ENCODE measurements around the gene GLE1.
"Not testable (repeated sequence)": the region's sequence is repeated elsewhere in the genome, so short reads cannot be mapped to it uniquely, and the experiment has no call there.

GLE1 gene

DNA sequence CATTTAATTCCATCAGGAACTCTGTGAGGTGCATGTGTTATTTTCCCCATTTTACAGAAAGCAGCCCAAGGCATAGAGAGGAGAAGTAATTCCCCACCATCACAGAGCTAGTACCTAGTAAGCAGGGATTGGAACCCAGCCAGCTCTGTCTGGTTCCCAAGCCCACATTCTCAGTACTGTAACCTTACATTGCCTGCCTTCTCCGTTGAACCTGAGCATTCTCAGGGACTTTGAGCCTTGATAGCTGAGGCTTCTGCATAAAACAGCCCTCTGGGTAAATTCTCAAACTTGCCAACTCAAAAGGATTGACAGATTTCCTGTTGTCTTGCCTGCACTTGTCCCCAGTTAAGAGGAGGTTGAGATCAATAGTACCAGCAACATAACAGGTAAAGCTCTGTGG lies 9.2 kb upstream of the GLE1 start:
- H3K4me3 ChIP-seq (ENCODE audit: low read length): no peak overlapping the region
- no peak for DNase-seq (ENCODE audit: low read depth, low spot score)

DNA sequence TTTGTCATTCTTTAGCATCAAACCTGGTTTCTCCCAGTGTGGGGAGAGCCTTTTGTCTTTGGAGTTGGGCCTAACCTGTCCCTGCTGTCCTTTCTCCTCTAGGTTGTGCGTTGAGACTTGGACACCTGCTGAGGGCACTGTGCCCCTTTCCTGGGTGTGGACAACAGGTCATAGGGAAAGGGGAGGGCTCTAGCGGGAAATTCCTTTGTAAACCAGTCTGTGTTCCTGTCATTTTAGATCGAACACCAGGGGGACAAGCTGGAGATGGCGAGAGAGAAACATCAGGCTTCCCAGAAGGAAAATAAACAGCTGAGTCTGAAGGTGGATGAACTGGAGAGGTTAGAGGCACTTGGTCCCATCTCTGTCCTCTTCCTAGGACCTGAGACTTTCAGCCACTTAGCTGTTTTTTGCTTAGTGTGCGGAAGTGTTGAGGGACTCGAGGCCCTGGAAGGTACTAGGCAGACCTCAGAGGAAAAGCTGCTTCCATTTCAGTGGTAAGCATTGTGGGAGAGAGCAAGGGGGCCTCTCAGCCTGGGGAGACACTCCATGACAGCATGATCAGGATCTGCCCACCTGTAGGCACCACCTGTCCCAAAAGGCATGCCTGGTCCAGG lies 8.6 kb upstream of the GLE1 start:
- DNase-seq (ENCODE audit: low read depth, low spot score): no peak
- no peak overlapping the region for H3K4me3 ChIP-seq (ENCODE audit: low read length)

DNA sequence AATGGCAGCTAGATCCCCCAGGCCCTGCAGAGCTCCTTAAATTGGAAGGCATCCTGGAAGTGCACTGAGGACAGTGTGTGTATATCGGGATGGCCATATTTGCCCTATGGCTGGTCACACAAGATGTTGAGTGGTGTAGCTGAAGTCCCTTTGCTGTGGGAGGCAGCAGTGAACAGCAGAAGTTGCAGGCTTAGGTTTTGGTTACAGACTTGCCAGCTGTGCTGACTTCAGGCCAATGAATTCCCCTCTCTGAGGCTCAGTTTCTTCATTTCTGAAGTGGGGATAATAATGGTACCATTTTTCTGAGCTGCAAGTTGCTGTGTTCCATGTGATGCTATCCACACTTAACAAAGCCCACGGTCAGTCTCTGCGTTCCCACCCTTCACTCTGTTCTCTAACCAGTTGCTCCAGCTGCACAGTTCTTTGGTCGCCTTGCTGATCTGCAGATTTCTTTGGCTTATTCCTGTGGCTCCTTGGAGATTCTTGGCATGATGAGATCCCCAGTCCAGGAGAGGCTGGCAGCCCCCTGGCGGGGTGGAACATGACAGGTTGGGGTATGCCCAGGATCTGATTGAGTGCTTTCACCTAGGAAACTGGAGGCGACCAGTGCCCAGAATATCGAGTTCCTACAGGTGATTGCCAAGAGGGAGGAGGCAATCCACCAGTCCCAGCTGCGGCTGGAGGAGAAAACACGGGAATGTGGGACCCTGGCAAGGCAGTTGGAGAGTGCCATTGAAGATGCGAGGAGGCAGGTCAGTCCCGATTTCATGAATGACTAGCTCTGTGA lies 6.5 kb upstream of the GLE1 start:
- no peak overlapping the region for H3K4me3 ChIP-seq (ENCODE audit: low read length)
- no peak for DNase-seq (ENCODE audit: low read depth, low spot score)

DNA sequence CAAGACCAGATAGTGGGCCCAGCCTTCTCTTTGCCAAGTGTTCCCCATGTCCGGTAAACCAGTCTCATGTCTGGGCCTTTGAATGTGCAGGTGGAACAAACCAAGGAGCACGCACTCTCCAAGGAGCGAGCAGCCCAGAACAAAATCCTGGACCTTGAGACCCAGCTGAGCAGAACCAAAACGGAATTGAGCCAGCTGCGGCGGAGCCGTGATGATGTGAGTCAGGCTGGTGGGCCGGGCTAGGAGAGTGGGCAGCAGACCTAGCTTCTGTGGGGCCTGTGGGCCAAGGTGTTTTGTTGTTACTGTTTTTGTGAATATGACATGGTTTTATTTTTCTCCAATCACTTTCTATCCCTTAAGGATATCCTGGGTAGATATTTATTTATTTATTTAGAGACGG lies 5.6 kb upstream of the GLE1 start:
- DNase-seq (ENCODE audit: low read depth, low spot score): no peak
- H3K4me3 ChIP-seq (ENCODE audit: low read length): no peak overlapping the region

DNA sequence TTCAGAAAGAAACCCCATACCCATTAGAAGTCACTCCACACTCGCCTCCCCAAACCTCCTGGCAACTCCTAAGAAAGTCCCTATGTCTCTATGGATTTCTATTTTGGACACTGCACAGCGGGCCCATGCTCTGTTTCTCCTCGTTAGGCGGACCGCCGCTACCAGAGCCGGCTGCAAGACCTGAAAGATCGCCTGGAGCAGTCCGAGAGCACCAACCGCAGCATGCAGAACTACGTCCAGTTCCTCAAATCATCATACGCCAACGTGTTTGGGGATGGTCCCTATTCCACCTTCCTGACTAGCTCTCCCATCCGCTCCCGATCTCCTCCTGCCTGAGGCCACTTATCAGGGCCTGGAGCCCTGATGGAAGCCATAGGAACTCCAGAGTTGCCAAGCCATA lies 4.6 kb upstream of the GLE1 start:
- H3K4me3 ChIP-seq (ENCODE audit: low read length): no peak overlapping the region
- no peak for DNase-seq (ENCODE audit: low read depth, low spot score)

DNA sequence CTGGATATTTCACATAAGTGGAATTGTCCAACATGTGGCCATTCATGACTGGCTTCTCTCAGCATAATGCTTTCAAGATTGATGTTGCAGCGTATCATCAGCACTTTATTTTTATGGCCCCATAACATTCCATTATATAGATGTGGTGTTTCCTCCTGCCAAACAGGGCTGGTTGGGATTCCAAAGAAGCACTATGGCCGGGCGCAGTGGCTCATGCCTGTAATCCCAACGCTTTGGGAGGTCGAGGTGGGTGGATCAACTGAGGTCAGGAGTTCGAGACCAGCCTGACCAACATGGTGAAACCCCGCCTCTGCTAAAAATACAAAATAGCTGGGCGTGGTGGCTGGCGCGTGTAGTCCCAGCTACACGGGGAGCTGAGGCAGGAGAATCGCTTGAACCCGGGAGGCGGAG lies 1.1 kb upstream of the GLE1 start:
- DNase-seq (ENCODE audit: low read depth, low spot score); H3K4me3 ChIP-seq (ENCODE audit: low read length): not testable (repeated sequence)

DNA sequence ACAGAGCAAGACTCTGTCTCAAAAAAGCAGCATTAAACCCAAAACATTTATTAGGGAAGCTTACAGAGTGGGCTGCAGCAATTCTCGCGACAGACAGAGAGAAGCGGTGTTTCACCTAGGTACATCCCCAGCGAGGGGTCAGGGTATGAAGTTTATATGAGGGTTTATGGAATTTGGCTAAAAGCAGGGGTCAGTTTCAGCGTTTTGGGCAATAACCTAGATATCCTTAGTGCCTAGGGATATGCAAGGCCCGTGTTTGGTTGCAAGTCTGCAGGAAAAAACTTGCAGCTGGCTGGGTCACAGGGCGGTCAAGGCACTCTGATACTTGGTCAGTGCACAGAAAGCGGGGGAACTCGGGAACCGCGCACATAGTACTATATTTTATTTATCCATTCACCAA lies 649 bp upstream of the GLE1 start:
- DNase-seq (ENCODE audit: low read depth, low spot score): no peak
- H3K4me3 ChIP-seq (ENCODE audit: low read length): peak overlapping the region; percentile 99

DNA sequence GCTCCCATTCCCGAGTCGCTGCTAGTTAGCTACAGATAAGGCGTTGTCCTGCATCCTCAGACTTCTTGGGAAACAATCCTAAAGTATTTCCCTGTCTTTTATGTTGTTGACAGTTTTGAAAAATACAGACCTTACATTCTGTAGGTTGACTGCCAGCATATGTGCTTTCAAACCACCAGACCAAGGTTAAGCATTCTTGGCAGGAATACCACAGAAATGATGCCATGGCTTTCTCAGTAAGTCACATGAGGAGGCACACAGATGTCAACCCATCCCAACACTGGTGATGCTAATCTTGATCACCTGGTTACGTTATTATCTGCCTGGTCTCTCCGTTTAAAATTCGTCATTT lies 871 bp downstream of the GLE1 start:
- peak overlapping the region; percentile 99 for H3K4me3 ChIP-seq (ENCODE audit: low read length)
- no peak for DNase-seq (ENCODE audit: low read depth, low spot score)

DNA sequence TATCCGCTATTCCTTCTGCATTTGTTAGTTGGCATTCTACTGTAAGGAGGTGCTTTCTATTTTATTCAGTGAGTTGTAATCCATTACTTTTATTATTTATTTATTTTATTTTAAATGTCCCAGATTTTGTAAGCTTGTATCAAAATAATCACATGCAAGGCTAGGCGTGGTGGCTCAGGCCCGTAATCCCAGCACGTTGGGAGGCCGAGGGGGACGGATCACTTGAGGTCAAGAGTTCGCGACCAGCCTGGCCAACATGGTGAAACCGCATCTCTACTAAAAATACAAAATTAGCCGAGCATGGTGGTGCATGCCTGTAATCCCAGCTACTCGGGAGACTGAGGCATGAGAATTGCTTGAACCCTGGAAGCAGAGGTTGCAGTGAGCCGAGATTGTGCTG lies 1.4 kb downstream of the GLE1 start:
- H3K4me3 ChIP-seq (ENCODE audit: low read length); DNase-seq (ENCODE audit: low read depth, low spot score): not testable (repeated sequence)

DNA sequence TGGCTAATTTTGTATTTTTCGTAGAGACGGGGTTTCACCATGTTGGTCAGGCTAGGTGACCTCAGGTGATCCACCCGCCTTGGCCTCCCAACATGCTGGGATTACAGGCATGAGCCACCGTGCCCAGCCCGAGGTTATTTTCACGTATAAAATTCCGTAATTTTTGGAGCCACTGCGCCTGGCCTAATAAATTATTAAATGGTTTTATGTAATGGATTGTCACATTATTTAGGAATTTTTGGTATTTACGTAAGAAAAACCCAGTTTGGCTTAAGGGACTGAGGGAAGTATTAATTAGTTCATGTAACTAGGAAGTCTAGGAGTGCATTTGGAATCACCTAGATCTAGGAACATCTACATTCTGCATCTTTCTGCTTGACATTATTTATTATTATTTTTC lies 8.3 kb downstream of the GLE1 start:
- no peak overlapping the region for H3K4me3 ChIP-seq (ENCODE audit: low read length)
- no peak for DNase-seq (ENCODE audit: low read depth, low spot score)

DNA sequence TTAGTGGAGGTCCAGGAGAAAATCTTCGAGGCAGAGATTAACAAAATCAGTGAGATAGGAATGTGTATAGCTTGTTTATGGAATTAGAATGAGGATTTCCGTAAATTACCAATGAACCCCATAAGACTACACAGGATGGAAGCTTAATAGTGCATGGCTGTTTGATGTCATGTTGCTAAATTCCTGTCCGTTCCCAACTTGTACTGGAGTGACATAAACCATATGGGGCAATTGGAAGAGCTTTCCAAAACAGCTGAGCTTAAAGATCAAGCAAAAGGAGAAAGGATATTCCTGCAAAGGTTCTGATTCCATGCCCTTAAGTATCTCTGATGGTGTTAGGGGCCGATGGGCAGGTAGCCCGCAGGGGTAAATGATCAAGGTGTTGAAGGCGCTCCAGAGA lies 17.4 kb downstream of the GLE1 start:
- DNase-seq (ENCODE audit: low read depth, low spot score): no peak
- no peak overlapping the region for H3K4me3 ChIP-seq (ENCODE audit: low read length)

DNA sequence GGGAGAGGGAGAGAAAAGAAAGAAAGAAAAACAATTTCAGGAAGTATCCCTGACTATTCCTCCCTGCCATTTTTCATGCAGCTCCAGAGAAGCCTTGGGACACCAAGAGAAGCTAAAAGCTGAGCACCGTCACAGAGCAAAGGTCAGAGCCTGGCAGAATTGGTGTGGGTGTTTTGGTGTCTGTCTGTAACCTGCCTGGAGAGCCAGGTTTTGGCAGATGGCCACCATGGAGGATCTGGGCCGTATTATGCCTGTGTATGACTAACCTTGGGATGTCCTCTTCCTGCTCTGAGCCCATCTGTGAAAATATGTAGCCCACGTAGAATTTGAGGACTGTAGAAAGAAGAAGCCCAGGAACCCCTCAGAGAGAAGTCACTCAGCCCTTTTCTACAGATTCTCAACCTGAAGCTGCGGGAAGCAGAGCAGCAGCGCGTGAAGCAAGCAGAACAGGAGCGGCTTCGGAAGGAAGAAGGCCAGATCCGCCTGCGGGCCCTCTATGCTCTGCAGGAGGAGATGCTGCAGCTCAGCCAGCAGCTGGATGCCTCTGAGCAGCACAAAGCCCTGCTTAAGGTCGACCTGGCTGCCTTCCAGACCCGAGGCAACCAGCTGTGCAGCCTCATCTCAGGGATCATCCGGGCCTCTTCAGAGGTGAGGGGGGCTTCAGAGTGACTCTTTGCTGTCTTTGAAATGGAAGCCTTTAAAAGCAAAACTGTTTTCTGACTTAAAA lies 18.8 kb downstream of the GLE1 start:
- peak; percentile 85 for DNase-seq (ENCODE audit: low read depth, low spot score)
- no peak overlapping the region for H3K4me3 ChIP-seq (ENCODE audit: low read length)

DNA sequence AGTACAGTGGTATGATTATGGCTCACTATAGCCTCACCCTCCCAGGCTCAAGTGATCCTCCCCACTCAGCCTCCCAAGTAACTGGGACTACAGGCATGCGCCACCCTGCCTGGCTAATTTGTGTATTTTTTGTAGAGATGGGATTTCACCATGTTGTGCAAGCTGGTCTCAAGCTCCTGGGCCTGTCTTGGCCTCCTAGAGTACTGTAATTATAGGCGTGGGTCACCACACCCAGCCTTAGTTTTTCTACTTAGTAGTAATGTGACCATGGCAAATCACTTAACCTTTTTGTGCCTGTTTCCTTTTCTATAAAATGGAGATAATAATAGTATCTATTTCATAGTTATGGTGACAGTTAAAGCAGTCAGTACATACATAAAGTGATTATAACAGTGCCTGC lies 22.2 kb downstream of the GLE1 start:
- no peak overlapping the region for H3K4me3 ChIP-seq (ENCODE audit: low read length)
- DNase-seq (ENCODE audit: low read depth, low spot score): no peak

DNA sequence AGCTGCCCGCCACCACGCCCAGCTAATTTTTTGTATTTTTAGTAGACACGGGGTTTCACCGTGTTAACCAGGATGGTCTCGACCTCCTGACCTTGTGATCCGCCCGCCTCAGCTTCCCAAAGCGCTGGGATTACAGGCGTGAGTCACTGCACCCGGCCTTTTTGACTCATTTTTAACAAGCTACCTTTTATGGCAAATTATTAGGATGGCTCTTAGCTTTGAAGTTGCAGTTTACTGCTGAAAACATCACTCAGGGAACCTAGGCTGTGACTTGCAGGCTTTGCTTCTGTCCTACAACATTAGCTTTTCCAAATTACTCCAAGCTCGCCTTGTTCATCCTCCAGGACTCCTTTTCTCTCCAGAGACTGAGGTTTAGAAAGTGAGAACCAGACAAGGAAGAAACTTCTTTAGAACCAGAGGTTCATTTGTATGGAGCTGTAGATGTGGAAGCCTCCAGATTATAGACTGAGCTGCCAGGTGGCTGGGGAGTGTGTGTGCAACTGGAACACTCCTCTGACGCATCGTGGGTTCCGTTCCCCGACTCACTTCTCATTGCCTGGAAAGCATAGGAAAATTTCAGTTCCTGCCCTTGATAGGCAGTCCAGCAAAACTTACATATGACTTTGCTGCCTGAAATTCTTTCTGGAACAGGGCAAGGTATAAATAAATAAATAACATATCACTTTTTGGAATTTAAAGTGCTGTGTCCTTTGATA lies 24.1 kb downstream of the GLE1 start:
- no peak for DNase-seq (ENCODE audit: low read depth, low spot score)
- no peak overlapping the region for H3K4me3 ChIP-seq (ENCODE audit: low read length)

DNA sequence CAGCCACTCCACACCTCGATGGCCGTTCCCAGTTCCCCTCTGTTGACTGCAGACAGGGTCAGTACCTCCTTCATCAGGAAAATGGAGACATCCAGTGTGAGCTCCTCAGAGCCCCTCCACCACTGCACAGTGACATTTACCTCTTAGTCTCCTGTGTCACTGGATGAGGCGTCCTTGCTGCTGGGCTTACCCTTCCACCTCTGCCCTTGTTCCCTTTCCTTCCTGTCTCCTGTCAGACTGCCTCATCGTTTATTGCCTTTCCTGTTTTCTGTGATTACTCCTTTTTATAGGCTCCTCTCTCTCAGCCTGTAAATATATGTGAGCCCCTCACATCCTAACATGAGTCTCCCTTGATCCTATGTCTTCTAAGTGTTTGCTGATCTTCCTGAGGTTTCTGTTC lies 24.7 kb downstream of the GLE1 start:
- no peak for DNase-seq (ENCODE audit: low read depth, low spot score)

DNA sequence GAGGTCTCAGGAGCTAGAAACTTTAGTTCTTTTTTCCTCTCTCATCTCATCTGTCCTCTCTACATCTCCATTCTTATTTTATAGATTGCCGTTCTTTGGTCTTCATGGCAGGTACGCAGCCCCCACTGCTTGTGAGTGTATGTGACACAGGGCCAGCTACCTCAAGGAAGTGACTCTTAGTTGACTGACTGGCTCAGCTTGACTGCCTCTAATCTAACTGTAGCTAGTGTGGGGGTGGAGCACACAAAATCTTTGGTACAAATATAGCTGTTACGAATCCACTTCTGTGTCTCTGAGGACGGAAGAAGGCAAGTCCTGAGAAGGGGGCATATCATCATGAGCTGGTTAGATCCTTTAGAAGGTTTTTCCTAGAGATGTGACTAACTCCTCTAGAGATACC lies 28.1 kb downstream of the GLE1 start:
- no peak for DNase-seq (ENCODE audit: low read depth, low spot score)
- H3K4me3 ChIP-seq (ENCODE audit: low read length): no peak overlapping the region

More for the DNA sequence above, 24.7 kb downstream of the GLE1 start:
- H3K4me3 ChIP-seq (ENCODE audit: low read length): no peak overlapping the region

DNA sequence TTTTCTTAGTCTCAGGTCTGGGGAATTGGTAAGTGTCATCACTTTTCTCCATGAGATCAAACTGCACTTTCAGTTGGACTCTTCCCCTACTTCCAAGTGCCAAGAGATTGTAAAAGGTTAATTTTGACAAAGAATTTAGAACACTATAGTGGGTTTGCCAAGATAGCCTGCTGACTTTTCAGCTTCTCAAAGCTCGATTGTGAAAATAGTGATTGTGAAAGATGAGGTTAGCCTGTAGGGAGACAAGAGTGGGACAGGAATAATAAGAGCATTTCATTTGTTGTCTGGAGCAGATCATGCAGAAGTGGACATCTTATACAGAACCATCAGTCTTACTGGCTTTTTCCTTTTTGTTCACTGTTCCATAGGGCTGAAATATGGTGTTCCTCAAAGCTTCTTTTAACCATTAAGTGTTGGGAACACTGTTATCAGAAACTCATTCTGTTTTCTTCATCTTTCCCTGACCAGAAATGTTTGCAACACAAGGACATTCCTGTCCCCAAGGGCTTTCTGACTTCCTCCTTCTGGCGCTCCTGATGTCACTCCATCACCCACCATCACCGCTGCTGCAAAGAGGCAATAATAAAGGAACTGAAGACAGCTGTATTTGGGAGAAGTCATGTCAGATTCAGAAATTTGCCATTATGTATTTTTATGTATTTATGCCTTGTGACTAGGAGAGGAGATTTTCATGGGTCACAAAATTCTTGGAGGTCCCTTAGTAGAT lies 36.3 kb downstream of the GLE1 start:
- H3K4me3 ChIP-seq (ENCODE audit: low read length): no peak overlapping the region
- DNase-seq (ENCODE audit: low read depth, low spot score): no peak

DNA sequence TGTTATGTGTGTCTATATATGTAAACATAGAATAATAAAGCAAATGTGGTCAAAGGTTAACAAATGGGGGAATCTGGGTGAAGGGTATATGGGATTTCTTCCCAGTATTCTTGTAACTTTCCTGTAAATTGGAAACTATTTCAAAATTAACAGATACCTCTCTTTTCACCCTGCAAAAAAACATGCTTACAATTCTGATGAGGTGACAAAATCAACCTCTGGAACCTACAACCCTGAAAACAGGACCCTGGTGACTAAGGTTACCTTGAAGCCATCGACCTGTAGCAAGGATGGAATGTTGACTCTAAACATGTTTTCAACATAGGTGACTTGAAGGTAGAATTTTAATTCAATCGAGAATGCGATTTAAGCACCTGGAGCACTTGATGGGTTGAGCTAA lies 42.0 kb downstream of the GLE1 start:
- no peak overlapping the region for H3K4me3 ChIP-seq (ENCODE audit: low read length)
- DNase-seq (ENCODE audit: low read depth, low spot score): no peak

DNA sequence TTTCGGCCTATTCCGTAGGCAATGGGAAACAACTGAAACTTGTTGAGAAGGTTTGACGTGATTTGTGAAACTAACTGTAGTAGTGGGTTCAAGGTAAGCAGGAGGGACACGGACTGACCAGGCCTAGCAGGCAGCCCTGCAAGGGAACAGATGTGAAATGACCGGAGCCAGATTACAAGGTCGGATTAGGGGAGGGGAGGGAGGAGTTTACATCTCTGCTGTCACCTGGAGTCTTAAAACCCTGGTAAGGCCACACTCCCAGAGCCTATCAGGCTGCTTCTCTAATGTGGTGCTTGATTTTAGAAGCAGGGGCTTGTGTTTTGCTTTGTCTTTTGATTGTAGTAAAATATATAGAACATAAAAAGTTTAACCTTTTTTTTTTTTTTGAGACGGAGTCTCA lies 44.4 kb downstream of the GLE1 start:
- no peak for DNase-seq (ENCODE audit: low read depth, low spot score)
- H3K4me3 ChIP-seq (ENCODE audit: low read length): no peak overlapping the region
